Uterus (tissue), 2 donors: ENCODE measurements around the gene INKA1.
"Not testable (repeated sequence)": the region's sequence is repeated elsewhere in the genome, so short reads cannot be mapped to it uniquely, and the experiment has no call there.

Source experiments
- POLR2A ChIP-seq, 2 donors: fragments of 450-650 bp; IDR thresholded peaks; one replicate each; pipeline ENCODE4 v1.6.1; 2016; ENCODE audit warnings: antibody characterized with exemption in 2 of 2, mild to moderate bottlenecking in 1 of 2, moderate library complexity in 1 of 2
- TF ChIP-seq, protein P1 (sequence below), 4 experiments: fragments of 200-600 bp in 2 of 4; fragments of 450-650 bp in 2 of 4; sonication (generic) in 2 of 4; IDR thresholded peaks; one replicate each; pipeline ENCODE4 v1.5.1; 2016 to 2019; ENCODE audit warnings: antibody characterized with exemption in 4 of 4, mild to moderate bottlenecking in 2 of 4, moderate library complexity in 1 of 4

DNA sequence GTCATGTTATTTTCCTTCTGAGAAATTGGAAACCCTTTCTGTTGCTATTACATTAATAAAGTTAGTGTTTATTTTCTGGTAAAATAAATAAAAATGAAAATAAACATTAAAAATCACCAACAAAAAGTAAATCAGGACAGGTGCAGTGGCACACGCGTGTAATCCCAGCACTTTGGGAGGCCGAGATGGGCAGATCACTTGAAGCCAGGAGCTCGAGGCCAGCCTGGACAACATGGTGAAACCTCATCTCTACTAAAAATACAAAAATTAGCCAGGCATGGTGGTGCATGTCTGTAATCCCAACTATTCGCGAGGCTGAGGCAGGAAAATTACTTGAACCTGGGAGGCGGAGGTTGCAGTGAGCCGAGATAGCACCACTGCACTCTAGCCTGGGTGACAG, 27.0 kb upstream of the INKA1 start:
- TF ChIP-seq, protein P1, sequence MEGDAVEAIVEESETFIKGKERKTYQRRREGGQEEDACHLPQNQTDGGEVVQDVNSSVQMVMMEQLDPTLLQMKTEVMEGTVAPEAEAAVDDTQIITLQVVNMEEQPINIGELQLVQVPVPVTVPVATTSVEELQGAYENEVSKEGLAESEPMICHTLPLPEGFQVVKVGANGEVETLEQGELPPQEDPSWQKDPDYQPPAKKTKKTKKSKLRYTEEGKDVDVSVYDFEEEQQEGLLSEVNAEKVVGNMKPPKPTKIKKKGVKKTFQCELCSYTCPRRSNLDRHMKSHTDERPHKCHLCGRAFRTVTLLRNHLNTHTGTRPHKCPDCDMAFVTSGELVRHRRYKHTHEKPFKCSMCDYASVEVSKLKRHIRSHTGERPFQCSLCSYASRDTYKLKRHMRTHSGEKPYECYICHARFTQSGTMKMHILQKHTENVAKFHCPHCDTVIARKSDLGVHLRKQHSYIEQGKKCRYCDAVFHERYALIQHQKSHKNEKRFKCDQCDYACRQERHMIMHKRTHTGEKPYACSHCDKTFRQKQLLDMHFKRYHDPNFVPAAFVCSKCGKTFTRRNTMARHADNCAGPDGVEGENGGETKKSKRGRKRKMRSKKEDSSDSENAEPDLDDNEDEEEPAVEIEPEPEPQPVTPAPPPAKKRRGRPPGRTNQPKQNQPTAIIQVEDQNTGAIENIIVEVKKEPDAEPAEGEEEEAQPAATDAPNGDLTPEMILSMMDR (IDR thresholded peaks at IDR 0.05) = not testable (repeated sequence)
- TF ChIP-seq POLR2A (IDR thresholded peaks at IDR 0.05) = not testable (repeated sequence)
